ENCODE measurements around the gene LNP1.
"Not testable (repeated sequence)": the region's sequence is repeated elsewhere in the genome, so short reads cannot be mapped to it uniquely, and the experiment has no call there.

Gene LNP1, protein sequence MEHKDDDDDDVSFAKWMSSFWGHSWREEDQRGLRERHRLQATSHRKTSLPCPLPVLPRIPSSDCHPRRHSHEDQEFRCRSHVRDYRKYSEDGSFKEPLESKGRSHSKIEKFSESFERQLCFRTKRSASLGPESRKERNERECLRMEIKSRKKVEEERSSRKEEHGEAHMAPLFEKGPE

DNA sequence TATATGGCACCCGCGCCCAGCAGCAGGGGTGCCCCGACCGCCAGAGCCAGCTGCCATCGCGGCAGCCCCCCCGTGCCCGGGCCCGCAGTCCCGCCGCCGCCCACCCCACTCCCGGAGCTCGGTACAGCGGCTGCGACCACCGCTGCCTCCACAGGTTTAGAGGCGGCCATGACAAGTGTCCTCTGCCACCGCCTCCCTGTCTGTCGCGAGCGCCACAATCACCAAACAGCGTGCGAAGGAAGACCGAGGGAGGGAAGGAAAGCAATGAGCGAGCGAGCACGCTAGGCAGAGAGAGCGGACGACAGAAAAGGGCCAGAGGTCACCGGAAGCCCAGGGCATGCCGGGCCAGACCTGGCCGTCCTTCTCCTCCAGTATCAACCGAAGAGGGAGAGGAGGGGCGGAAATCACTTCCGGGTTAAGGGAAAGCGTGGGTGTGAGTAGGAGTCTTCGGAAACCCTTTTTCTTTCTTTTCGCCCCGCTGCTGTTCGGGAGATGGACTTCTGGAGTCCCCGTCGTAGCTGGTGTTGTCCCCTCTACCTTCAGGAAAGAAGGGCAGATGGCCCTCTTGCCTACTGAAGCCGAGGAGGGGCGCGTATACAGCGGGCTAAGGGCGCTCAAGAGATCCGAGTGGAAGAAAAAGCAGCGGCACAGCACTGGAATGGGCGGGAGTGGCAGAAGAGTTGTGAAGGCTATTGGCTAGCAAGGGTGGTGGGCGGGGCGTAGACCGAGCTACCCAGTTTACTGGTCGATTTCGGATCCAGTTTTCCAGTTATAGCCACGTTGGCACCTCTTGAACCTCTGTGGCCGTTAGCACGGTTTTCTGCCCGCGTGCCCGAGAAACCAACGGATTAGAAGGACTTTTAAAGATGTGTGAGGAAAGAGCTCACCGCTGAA lies at the start of gene LNP1, which contains the start of gene TOMM70:
Gene LNP1 (plus strand): TSS at position 760 of the 894 bp plus-strand sequence. CDS start 28,191 bp downstream, outside the sequence.
Gene TOMM70 (minus strand): TSS at position 310 of the 894 bp plus-strand sequence. CDS start 140 bp downstream, at position 170.
- DNase-seq: peak; percentile 94

DNA sequence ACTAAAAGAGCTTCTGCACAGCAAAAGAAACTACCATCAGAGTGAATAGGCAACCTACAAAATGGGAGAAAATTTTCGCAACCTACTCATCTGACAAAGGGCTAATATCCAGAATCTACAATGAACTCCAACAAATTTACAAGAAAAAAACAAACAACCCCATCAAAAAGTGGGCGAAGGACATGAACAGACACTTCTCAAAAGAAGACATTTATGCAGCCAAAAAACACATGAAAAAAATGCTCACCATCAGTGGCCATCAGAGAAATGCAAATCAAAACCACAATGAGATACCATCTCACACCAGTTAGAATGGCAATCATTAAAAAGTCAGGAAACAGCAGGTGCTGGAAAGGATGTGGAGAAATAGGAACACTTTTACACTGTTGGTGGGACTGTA lies 49.6 kb upstream of the LNP1 start:
- DNase-seq: not testable (repeated sequence)

DNA sequence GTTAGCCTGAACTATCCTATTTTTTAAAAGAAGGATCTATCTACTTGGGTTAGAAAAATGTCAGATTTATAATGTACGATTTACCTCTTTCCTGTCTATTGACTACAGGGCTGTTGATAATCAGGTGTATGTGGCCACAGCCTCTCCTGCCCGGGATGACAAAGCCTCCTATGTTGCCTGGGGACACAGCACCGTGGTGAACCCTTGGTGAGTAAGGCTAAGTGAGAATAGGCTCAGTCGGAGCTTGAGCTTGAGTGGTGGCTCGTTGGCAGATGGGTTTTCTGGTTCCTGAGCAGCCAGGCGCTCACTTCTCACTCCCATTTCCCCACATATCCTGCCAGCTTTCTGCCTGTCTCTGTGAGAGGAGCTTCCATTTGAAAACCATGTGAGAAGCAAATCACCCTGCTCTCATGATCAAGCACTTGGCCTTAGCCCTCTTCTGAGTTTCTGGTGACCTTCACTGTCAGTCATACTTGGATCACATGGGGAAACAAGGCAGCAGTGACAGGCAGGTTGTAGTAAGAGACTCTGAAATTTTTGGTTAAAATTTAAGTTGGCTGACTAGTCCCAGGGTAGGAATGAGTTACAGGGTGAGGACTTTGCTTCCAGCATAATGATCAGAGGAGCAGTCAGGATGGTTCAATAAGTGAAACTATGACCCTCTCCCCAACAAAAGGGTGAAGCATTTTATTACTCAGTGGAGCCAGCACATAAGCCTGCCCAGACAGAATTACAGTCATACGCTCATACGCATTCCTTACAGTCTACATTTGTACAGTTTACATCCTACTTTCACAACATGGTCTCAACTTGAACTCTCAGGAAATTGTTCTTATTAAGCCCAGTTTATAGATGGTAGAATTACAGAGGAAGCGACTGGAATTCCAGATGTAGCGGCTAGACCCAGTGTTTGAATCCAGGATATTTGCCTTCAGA lies 48.8 kb upstream of the LNP1 start:
- DNase-seq: no peak

DNA sequence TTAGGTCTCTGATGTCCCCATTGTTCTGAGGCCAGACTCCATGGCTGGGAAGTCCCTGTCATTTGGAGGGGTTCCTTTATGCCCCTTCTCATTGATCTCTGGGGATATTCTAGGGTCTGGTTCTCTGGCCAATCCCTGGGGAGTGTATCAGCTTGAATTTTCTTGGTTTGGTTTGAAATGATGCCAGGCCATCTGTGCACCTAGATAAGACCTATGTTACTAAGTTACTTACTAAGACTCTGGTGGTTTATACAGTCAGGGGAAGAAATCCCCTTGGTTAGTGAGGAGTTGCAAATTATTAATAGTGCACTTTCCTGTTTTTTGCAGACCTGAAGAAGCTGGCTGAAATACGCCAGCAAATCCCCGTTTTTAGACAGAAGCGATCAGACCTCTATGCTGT lies 46.5 kb upstream of the LNP1 start:
- no peak for DNase-seq

DNA sequence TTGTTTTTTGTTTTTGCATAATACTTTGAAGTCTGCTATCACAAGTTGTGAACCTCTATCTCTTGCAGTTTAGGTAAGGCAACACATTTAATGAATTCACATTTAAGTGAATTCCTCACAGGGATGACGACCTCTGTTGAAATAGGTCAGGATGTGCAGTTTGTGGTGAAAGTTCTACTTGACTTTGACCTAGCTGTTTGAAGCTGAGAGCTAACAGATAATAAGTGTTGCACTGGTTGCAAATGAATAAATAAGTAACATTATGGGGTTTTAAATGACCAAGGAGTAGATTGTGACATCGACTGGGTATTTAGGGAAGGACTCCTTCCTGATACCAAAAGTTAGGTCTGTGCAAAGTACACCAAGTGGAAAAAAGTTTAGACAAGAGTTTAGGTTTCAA lies 42.9 kb upstream of the LNP1 start:
- no peak for DNase-seq

- DNase-seq: no peak
These were observed 42.3 kb upstream of the LNP1 start for GRCh38 chr3:100359035-100359434.

DNA sequence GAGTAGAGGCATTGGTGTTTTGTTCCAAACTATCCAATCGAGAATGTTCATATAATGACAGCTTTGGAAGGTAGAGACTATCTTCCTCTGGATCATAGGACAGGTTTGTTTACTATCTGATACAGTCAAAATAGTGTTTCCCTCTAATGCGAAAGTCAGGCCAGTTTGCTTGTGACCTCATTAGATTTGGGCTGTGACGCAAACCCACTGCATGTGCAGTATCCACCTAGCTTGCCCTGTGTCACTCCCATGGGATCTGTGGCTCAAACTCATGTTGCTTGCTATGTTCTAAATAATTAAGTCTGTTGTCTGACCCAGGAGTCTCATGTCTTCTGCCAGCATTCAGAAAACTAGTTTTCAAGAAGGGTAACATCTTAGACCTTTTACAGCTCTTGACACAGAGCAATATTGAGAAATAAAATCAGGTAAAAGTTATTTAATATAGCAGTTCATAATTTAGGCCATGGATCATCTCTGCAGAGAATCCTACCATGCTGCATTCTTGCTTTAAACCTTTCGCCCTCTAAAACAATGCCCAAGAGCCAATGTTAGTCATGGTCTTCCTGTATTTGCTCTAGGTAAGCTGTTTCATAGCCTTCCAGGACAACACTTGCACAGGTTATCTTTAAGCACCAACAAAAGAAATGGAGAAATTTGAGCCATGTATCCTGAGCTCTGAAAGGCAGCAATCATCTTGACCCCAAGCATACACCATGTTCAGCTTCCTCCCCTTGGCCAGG lies 40.4 kb upstream of the LNP1 start:
- no peak for DNase-seq

DNA sequence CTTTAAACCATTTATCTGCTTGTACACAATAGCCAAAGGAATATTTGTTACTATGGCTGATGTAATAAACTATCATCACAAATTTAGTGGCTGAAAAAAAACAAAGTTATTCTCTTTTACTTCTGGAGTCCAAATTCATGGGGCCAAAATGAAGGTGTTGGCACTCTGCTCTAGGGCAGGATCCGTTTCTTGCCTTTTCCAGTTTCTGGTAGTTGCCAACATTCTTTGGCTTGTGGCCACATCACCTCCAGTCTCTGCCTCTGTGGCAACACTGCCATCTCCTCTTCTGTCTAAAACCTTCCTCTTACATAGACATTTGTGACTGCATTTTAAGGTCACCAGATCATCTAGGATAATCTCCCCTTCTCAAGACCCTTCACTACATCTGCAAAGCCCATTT lies 39.4 kb upstream of the LNP1 start:
- DNase-seq: no peak

DNA sequence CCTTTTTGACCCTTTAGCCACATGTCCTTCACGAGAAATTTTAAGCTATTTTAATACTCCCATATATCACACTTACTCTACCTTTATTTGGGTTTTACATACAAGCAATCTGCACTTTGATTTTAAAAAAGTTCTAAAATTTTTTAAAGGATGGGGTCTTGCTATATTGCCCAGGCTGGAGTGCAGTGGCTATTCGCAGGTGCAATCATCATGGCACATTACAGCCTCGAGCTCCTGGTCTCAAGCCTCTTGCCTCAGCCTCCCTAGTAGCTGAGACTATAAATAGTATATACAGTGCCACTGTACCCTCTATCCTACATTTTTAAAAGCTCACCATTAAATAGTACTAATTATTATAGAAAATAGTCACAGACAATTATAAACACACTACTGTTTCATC lies 36.9 kb upstream of the LNP1 start:
- DNase-seq: no peak

DNA sequence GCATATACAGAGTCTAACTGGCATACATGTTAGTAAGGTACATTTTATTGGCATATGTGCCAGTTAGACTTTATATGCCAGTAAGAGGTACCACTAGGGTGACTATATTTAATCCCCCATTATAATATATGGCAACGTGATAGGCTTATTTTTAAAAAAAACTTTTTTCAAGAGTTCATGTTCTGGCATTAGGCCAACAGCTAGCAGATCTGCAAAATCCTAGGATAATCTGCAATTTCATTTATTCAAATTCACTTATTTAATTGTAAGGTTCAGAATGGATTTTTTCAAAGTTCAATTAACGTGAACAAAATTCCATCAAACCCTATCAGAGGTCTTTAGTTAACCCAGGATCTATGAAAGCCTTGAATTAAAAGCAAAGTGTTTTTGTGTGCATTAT lies 34.9 kb upstream of the LNP1 start:
- DNase-seq: no peak

DNA sequence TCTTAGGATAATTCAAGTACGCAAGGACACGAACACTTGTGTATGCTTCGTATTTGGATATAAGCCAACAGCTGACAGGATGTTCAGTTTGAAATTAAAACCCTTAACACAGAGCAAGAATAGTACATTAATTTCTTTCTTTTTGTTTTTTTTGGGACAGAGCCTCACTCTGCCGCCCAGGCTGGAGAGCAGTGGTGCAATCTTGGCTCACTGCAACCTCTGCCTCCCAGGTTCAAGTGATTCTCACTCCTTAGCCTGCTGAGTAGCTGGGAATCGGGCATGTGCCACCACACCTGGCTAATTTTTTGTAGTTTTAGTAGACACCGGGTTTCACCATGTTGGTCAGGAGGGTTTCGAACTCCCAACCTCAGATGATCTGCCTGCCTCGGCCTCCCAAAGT lies 32.9 kb upstream of the LNP1 start:
- DNase-seq: no peak

- no peak for DNase-seq
These were observed 30.6 kb upstream of the LNP1 start for GRCh38 chr3:100370756-100371155.

GRCh38 chr3:100374521-100374920 lies 26.8 kb upstream of the LNP1 start:
- no peak for DNase-seq

GRCh38 chr3:100376301-100376700 lies 25.0 kb upstream of the LNP1 start:
- DNase-seq: no peak

- no peak for DNase-seq
These were observed 16.4 kb upstream of the LNP1 start for GRCh38 chr3:100384733-100385525.

DNA sequence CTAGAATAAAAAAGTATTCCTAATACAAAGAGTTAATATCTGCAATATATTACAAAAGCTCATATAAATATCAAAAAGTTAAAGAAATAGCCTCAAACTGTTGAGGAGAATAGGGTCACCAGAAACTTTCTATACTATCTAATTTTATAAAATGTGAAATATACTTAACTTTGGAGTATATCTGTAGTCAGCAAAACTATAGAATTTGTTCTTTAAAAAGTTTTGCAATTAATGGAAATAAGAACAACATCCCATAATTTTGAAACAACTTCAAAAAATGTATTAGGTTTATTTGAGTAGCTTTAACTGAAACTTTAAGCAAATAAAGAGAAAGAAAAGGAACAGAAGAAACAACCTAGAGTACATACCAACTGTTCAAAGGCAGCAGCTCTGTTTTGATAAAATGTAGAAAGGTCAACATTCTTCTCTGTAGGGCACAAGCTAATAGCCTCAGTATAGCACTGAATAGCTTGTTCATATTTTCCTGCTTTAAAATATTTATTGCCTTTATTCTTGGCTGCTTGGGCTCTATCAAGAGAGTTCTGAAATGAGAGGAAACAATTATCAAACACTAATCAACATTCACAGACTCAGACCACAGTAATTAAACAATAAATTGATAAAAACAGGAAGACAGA lies 14.8 kb upstream of the LNP1 start:
- no peak for DNase-seq

- DNase-seq: no peak
These were observed 12.3 kb upstream of the LNP1 start for GRCh38 chr3:100389025-100389424.

GRCh38 chr3:100395679-100396431 lies 5.5 kb upstream of the LNP1 start:
- DNase-seq: no peak

GRCh38 chr3:100396967-100397366 lies 4.4 kb upstream of the LNP1 start:
- DNase-seq: no peak

- no peak for DNase-seq
These were observed 1.8 kb upstream of the LNP1 start for GRCh38 chr3:100399341-100400071.

Data from NCI-H2081 treated with DMSO at 0.1 percent for 48 hours (cell line).